ENCODE data around the gene DSPP.
A peak's percentile ranks its signal among the peaks of the same experiment; 100 is the strongest.

The DSPP gene

GRCh38 chr4:87580057-87580456 is 28.3 kb upstream of the DSPP start:
- H3K4me3 Mint-ChIP-seq: no peak overlapping the region
- H3K27ac Mint-ChIP-seq: no peak overlapping the region
- no peaks in the 10 kb centered on the region for H3K9me3 Mint-ChIP-seq
- H3K4me1 Mint-ChIP-seq: peaks cover 5% of the 10 kb centered on the region
- H3K27me3 Mint-ChIP-seq (ENCODE audit: low read depth): no peaks in the 10 kb centered on the region
- no peaks in the 10 kb centered on the region for H3K36me3 Mint-ChIP-seq (ENCODE audit: low read depth)
- TF ChIP-seq CTCF (IDR thresholded peaks at IDR 0.05; ENCODE audit: unreplicated experiment in 3 of 3): no peak

- no peaks in the 10 kb centered on the region for H3K9me3 Mint-ChIP-seq
- peaks cover 5% of the 10 kb centered on the region for H3K4me1 Mint-ChIP-seq
- no peak overlapping the region for H3K4me3 Mint-ChIP-seq
- no peaks in the 10 kb centered on the region for H3K36me3 Mint-ChIP-seq (ENCODE audit: low read depth)
- no peaks in the 10 kb centered on the region for H3K27me3 Mint-ChIP-seq (ENCODE audit: low read depth)
- H3K27ac Mint-ChIP-seq: no peak overlapping the region
- no peak for TF ChIP-seq CTCF (IDR thresholded peaks at IDR 0.05; ENCODE audit: unreplicated experiment in 3 of 3)
Observed at GRCh38 chr4:87584222-87584908, 24.0 kb upstream of the DSPP start.

GRCh38 chr4:87589531-87589930 is 18.8 kb upstream of the DSPP start:
- no peak for TF ChIP-seq CTCF (IDR thresholded peaks at IDR 0.05; ENCODE audit: unreplicated experiment in 3 of 3)
- Mint-ChIP-seq H3K27me3 (ENCODE audit: low read depth) (no peaks in the 10 kb centered on the region), H3K4me1 (peaks cover 6% of the 10 kb centered on the region), H3K36me3 (ENCODE audit: low read depth) (no peaks in the 10 kb centered on the region), H3K27ac (peak overlapping the region in 2 of 3 experiments; percentile 18 to 64), H3K9me3 (no peaks in the 10 kb centered on the region), H3K4me3 (no peak overlapping the region)

- H3K27me3 Mint-ChIP-seq (ENCODE audit: low read depth): no peaks in the 10 kb centered on the region
- H3K4me3 Mint-ChIP-seq: no peak overlapping the region
- no peak overlapping the region for H3K27ac Mint-ChIP-seq
- H3K9me3 Mint-ChIP-seq: peaks cover 2% of the 10 kb centered on the region
- no peak for TF ChIP-seq CTCF (IDR thresholded peaks at IDR 0.05; ENCODE audit: unreplicated experiment in 3 of 3)
- no peaks in the 10 kb centered on the region for H3K36me3 Mint-ChIP-seq (ENCODE audit: low read depth)
- H3K4me1 Mint-ChIP-seq: peaks cover 6% of the 10 kb centered on the region
Observed at GRCh38 chr4:87592124-87592523, 16.2 kb upstream of the DSPP start.

GRCh38 chr4:87601361-87601760 is 7.0 kb upstream of the DSPP start:
- Mint-ChIP-seq H3K9me3 (peaks cover 12% of the 10 kb centered on the region), H3K27ac (no peak overlapping the region), H3K4me1 (no peaks in the 10 kb centered on the region), H3K27me3 (ENCODE audit: low read depth) (no peaks in the 10 kb centered on the region), H3K36me3 (ENCODE audit: low read depth) (no peaks in the 10 kb centered on the region), H3K4me3 (no peak overlapping the region)
- no peak for TF ChIP-seq CTCF (IDR thresholded peaks at IDR 0.05; ENCODE audit: unreplicated experiment in 3 of 3)

GRCh38 chr4:87614292-87614890 is 6.1 kb downstream of the DSPP start:
- Mint-ChIP-seq H3K36me3 (ENCODE audit: low read depth) (no peaks in the 10 kb centered on the region), H3K27ac (no peak overlapping the region), H3K4me3 (no peak overlapping the region), H3K27me3 (ENCODE audit: low read depth) (no peaks in the 10 kb centered on the region), H3K9me3 (no peaks in the 10 kb centered on the region), H3K4me1 (no peaks in the 10 kb centered on the region)
- TF ChIP-seq CTCF (IDR thresholded peaks at IDR 0.05; ENCODE audit: unreplicated experiment in 3 of 3): no peak
